ENCODE data around the gene CSK. TPM values are rescaled to one million over a fixed set of nuclear protein-coding genes. Genes with fewer than 3 reads are reported as not detected.

The CSK gene
- total RNA-seq, 1 experiment from 2014 or later = 49.2 TPM

DNA sequence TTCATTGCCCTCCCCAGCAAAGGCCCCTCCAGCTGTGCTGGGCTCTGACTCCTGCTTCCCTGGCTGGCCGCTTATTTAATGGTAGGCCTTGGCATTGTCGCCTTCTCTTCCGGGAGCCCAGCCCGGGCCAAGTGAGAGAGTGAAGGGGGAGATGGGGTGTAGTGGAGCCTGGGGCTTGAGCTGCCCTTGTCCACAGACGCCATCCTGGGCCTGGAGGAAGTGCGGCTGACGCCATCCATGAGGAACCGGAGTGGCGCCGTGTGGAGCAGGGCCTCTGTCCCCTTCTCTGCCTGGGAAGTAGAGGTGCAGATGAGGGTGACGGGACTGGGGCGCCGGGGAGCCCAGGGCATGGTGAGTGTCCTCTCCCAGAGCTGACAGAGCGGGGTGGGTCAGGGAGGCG lies 34.1 kb downstream of the CSK start:
- no peak overlapping the region for H4K91ac ChIP-seq (ENCODE audit: insufficient read length, low read depth, low read length)
- no peak overlapping the region for H3K4ac ChIP-seq (ENCODE audit: low read depth, low read length)
- H3K27ac ChIP-seq (ENCODE audit: insufficient read length, low read depth, low read length) = no peak overlapping the region
- no peak for DNase-seq
- no peak overlapping the region for H4K5ac ChIP-seq (ENCODE audit: insufficient read length, low read depth, low read length)
- H3K23ac ChIP-seq (ENCODE audit: insufficient read length, low read depth, low read length) = no peak overlapping the region
- H3K27me3 Mint-ChIP-seq (ENCODE audit: low read depth) = peaks cover 13% of the 10 kb centered on the region
- peak overlapping the region in 1 of 3 experiments; percentile 55; a peak in 1 of 7 replicates for H3K27ac Mint-ChIP-seq
- WGBS (ENCODE audit: extremely low coverage, insufficient read length, low lambda C conversion rate) = no CpG with 5 or more reads among the region's 15 CpGs
- no peak overlapping the region for H3K18ac ChIP-seq (ENCODE audit: insufficient read length, low read depth, low read length)
- H4K8ac ChIP-seq (replicated peaks; ENCODE audit: insufficient read length, low read depth, low read length) = no peak overlapping the region
- no peak overlapping the region for H2AK5ac ChIP-seq (ENCODE audit: insufficient read length, low read length)
- H3K56ac ChIP-seq (ENCODE audit: insufficient read length, low read depth, low read length) = no peak overlapping the region
- no peaks in the 10 kb centered on the region for H3K4me1 ChIP-seq (ENCODE audit: insufficient read depth, low read length)
- H3K36me3 Mint-ChIP-seq (ENCODE audit: insufficient read depth in 1 of 3, low read depth in 3 of 3) = no peaks in the 10 kb centered on the region
- no peak overlapping the region for H3K9ac ChIP-seq (ENCODE audit: extremely low read depth, insufficient read length, low read length)
- H3K9me3 ChIP-seq (ENCODE audit: control insufficient read depth, low read depth, low read length) = no peaks in the 10 kb centered on the region
- no peak overlapping the region for H2BK12ac ChIP-seq (ENCODE audit: insufficient read length, low read depth, low read length)
- no peak overlapping the region for H3T11ph ChIP-seq (ENCODE audit: low read length)
- peaks cover 12 to 25% of the 10 kb centered on the region in 2 experiments for H3K4me1 Mint-ChIP-seq
- H2BK20ac ChIP-seq (ENCODE audit: low read depth, low read length, poor library complexity, severe bottlenecking) = no peak overlapping the region
- H3K23me2 ChIP-seq (ENCODE audit: insufficient read length, low read depth, low read length, poor library complexity, severe bottlenecking) = no peaks in the 10 kb centered on the region
- TF ChIP-seq, protein P1, sequence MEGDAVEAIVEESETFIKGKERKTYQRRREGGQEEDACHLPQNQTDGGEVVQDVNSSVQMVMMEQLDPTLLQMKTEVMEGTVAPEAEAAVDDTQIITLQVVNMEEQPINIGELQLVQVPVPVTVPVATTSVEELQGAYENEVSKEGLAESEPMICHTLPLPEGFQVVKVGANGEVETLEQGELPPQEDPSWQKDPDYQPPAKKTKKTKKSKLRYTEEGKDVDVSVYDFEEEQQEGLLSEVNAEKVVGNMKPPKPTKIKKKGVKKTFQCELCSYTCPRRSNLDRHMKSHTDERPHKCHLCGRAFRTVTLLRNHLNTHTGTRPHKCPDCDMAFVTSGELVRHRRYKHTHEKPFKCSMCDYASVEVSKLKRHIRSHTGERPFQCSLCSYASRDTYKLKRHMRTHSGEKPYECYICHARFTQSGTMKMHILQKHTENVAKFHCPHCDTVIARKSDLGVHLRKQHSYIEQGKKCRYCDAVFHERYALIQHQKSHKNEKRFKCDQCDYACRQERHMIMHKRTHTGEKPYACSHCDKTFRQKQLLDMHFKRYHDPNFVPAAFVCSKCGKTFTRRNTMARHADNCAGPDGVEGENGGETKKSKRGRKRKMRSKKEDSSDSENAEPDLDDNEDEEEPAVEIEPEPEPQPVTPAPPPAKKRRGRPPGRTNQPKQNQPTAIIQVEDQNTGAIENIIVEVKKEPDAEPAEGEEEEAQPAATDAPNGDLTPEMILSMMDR (conservative IDR thresholded peaks at IDR 0.05) = no peak
- no peaks in the 10 kb centered on the region for H3K79me1 ChIP-seq (ENCODE audit: insufficient read depth, low read depth, low read length, poor library complexity, severe bottlenecking)
- no peak overlapping the region for H2BK5ac ChIP-seq (ENCODE audit: insufficient read length, low read length)
- H3K4me2 ChIP-seq (ENCODE audit: insufficient read depth, insufficient read length, low read length) = no peak overlapping the region
- H3K4me3 Mint-ChIP-seq = no peak overlapping the region
- H3K27me3 ChIP-seq (ENCODE audit: insufficient read depth, low read length) = no peaks in the 10 kb centered on the region
- no peak overlapping the region for H2BK15ac ChIP-seq (ENCODE audit: low read depth, low read length)
- H4K20me1 ChIP-seq (ENCODE audit: control insufficient read depth, insufficient read depth, insufficient read length) = no peaks in the 10 kb centered on the region
- H3K79me2 ChIP-seq (ENCODE audit: insufficient read depth, low read length) = no peaks in the 10 kb centered on the region
- H2BK120ac ChIP-seq (ENCODE audit: low read depth, low read length, poor library complexity, severe bottlenecking) = no peak overlapping the region
- no peaks in the 10 kb centered on the region; a peak in 1 of 5 replicates for H3K9me3 Mint-ChIP-seq
- no peak overlapping the region for H2AFZ ChIP-seq (ENCODE audit: low read length)
- H3K14ac ChIP-seq (ENCODE audit: insufficient read depth, low read length) = peak overlapping the region; percentile 68; the same call in 1 of the 2 replicates

Measured in H9 (cell line).